Stimulated activated memory B cell treated with anti-CD40 and anti-IgM and Interleukin-4, amounts not matched to agents 10 μg/mL and 1 μg/mL and 100 μg/mL, for 72 hours (primary cell): ENCODE measurements around the gene RNLS.

ENCODE experiments used
- ATAC-seq: fragments of 150-1000 bp; cut with Tn5 transposase; 2 replicates; pipeline ENCODE4 v1.10.0; 2021
- H3K27ac Mint-ChIP-seq: one replicate; pipeline ENCODE4 v1.8.0; 2022; ENCODE audit warnings: mild to moderate bottlenecking, mixed read lengths
- H3K27me3 Mint-ChIP-seq: one replicate; pipeline ENCODE4 v1.8.0; 2022; ENCODE audit warnings: mixed read lengths
- H3K36me3 Mint-ChIP-seq: one replicate; pipeline ENCODE4 v1.8.0; 2022; ENCODE audit warnings: mixed read lengths
- H3K4me1 Mint-ChIP-seq: one replicate; pipeline ENCODE4 v1.8.0; 2022; ENCODE audit warnings: mixed read lengths
- H3K4me3 Mint-ChIP-seq: one replicate; pipeline ENCODE4 v1.8.0; 2022; ENCODE audit warnings: mild to moderate bottlenecking, moderate library complexity, mixed read lengths
- H3K9me3 Mint-ChIP-seq: one replicate; pipeline ENCODE4 v1.8.0; 2022; ENCODE audit warnings: mixed read lengths

The RNLS gene

GRCh38 chr10:88537322-88537721 is 45.8 kb downstream of the RNLS start:
- no peaks in the 10 kb centered on the region for H3K27me3 Mint-ChIP-seq
- H3K4me3 Mint-ChIP-seq, result no peak overlapping the region
- no peak for ATAC-seq
- H3K27ac Mint-ChIP-seq, result no peak overlapping the region
- H3K4me1 Mint-ChIP-seq, result no peaks in the 10 kb centered on the region
- H3K9me3 Mint-ChIP-seq, result no peaks in the 10 kb centered on the region
- H3K36me3 Mint-ChIP-seq, result peaks cover 6% of the 10 kb centered on the region

DNA sequence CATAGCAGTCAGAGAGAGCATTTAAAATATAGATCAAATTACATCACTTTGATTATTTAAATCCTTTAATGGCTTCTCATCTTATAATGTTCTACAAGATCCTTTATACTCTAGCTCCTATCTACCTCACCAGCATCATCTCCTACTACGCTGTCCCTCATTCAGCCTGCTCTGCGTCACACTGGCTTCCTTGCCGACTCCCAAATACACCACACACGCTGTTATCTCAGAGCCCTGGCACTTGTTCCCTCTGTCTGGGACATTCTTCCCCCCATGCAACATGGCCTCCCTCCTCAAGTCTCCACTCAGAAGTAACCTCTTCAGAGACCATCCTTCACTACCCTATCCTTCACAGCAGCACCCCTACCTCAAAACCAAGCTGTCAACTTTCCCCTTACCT is 46.7 kb downstream of the RNLS start:
- ATAC-seq, result no peak
- Mint-ChIP-seq H3K4me1 (no peaks in the 10 kb centered on the region), H3K9me3 (no peaks in the 10 kb centered on the region), H3K27me3 (no peaks in the 10 kb centered on the region), H3K27ac (no peak overlapping the region), H3K4me3 (no peak overlapping the region), H3K36me3 (peaks cover under 1% of the 10 kb centered on the region)

DNA sequence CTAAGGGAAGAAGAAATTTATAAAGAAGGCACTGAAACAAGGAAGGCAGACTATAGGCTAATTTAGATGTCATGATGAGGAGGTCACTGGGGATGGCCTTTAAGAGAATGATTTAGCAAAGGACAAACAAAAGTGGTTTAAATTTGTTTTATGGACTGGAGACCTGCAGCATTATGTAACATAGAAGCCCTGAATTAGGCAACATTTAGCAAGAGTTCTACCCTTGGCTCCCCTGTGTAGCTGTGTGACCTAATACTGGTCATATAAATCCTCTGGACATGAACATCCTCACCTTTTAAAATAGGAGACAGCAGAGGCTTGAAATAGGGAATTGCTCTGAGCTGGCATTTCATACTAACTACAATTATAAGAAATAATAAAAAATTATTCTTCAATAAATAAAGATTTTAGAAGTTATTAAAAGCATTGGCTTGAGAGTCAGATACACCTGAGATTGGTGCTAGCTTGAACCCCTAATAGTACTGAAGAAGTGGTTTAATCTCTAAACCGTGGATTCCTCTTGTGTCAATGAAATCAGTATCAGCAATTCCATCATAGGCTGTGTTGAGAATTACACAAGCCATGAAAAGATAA is 48.9 kb downstream of the RNLS start:
- H3K9me3 Mint-ChIP-seq, result no peaks in the 10 kb centered on the region
- no peaks in the 10 kb centered on the region for H3K27me3 Mint-ChIP-seq
- H3K36me3 Mint-ChIP-seq, result no peaks in the 10 kb centered on the region
- no peak overlapping the region for H3K4me3 Mint-ChIP-seq
- no peaks in the 10 kb centered on the region for H3K4me1 Mint-ChIP-seq
- no peak for ATAC-seq
- no peak overlapping the region for H3K27ac Mint-ChIP-seq

DNA sequence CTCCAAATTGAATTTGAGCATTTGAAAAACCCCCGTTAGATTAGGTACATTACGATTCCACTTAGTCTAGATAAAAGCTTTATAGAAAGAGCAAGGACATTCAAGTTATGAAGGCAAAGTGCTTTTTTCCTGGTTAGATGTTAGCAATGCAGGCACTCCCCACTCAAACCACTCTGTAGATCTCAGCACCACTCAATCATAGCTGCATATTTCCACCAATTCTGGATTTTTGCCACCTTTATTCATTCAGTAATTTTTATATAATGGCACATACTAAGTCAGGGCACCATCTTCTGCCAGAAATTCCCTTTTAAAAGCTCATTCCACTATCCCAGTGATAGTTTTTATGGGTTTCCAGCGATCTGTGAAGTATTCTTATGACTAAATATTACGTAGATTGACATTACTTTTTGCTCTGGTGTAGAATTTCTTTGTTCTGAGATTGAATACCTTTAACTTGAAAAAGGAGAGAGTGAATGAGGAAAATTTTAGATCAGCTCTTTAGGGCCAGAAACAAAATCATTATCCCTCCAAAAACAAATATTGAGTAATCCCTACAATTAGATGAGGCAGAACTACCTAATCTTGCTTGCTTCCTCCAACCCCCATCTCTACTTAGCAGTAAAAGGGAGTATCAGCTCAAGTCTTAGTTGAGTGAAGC is 51.6 kb downstream of the RNLS start:
- H3K27ac Mint-ChIP-seq, result no peak overlapping the region
- no peaks in the 10 kb centered on the region for H3K36me3 Mint-ChIP-seq
- no peaks in the 10 kb centered on the region for H3K9me3 Mint-ChIP-seq
- ATAC-seq, result no peak
- H3K4me3 Mint-ChIP-seq, result no peak overlapping the region
- no peaks in the 10 kb centered on the region for H3K27me3 Mint-ChIP-seq
- H3K4me1 Mint-ChIP-seq, result no peaks in the 10 kb centered on the region

- Mint-ChIP-seq H3K27ac (no peak overlapping the region), H3K4me1 (no peaks in the 10 kb centered on the region), H3K36me3 (no peaks in the 10 kb centered on the region), H3K4me3 (no peak overlapping the region), H3K27me3 (no peaks in the 10 kb centered on the region), H3K9me3 (no peaks in the 10 kb centered on the region)
- no peak for ATAC-seq
These were observed 52.3 kb downstream of the RNLS start for GRCh38 chr10:88530629-88531391.

DNA sequence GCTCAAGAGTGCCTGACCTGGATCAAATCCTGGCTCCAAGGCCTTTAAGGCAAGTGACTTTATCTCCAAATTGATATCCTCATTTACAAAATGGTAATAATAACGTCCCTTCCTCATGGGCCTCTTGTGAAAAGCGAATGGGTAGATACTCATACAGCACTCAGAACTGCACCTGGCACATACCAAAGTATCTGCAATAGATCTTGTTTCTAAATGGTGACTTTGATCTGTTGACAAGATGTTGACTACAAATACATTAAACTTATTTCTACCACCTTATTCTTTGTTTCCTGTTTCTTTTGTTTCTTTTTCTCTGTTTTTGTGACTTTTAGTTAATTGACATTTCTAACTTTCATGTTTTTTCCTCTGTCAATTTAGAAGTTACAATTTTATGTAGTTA is 53.0 kb downstream of the RNLS start:
- Mint-ChIP-seq H3K36me3 (no peaks in the 10 kb centered on the region), H3K4me3 (no peak overlapping the region), H3K9me3 (no peaks in the 10 kb centered on the region), H3K4me1 (no peaks in the 10 kb centered on the region), H3K27me3 (no peaks in the 10 kb centered on the region), H3K27ac (no peak overlapping the region)
- no peak for ATAC-seq

GRCh38 chr10:88528806-88529570 is 54.1 kb downstream of the RNLS start:
- Mint-ChIP-seq H3K9me3 (no peaks in the 10 kb centered on the region), H3K27ac (no peak overlapping the region)

GRCh38 chr10:88528201-88528600 is 54.9 kb downstream of the RNLS start:
- no peak overlapping the region for H3K4me3 Mint-ChIP-seq
- ATAC-seq, result no peak
- H3K36me3 Mint-ChIP-seq, result no peaks in the 10 kb centered on the region
- H3K27me3 Mint-ChIP-seq, result no peaks in the 10 kb centered on the region
- H3K27ac Mint-ChIP-seq, result peak overlapping the region; percentile 49
- no peaks in the 10 kb centered on the region for H3K9me3 Mint-ChIP-seq
- H3K4me1 Mint-ChIP-seq, result no peaks in the 10 kb centered on the region

More at GRCh38 chr10:88528806-88529570, 54.1 kb downstream of the RNLS start:
- no peaks in the 10 kb centered on the region for H3K36me3 Mint-ChIP-seq
- H3K4me3 Mint-ChIP-seq, result no peak overlapping the region
- H3K4me1 Mint-ChIP-seq, result no peaks in the 10 kb centered on the region
- no peaks in the 10 kb centered on the region for H3K27me3 Mint-ChIP-seq
- no peak for ATAC-seq

GRCh38 chr10:88527245-88527644 is 55.9 kb downstream of the RNLS start:
- H3K27me3 Mint-ChIP-seq, result no peaks in the 10 kb centered on the region
- no peaks in the 10 kb centered on the region for H3K9me3 Mint-ChIP-seq
- ATAC-seq, result no peak
- H3K4me1 Mint-ChIP-seq, result no peaks in the 10 kb centered on the region
- no peak overlapping the region for H3K27ac Mint-ChIP-seq
- H3K36me3 Mint-ChIP-seq, result no peaks in the 10 kb centered on the region
- H3K4me3 Mint-ChIP-seq, result no peak overlapping the region

DNA sequence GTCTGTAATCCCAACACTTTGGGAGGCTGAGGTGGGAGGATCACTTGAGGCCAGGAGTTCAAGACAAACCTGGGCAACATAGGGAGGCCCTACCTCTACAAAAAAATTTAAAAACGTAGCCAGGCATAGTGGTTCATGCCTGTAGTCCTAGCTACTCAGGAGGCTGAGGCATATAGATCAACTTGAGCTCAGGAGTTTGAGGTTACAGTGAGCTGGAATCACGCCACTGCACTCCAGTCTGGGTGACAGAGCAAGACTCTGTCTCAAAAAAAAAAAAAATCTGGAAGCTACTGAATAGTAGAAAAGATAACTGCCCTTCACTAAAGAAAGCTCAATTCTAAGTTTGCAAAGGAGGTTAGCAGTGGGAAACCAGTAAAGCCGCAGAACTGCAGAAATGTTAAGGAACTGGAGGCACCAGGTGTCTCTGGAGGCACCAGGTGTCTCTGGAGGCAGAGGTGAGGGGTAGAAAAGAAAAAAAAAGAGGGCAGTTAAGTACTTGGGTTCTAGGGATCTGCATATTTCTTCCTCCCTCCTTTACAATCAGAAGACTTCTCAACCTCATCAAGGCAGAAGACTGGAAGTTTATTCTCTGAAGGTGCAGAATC is 56.5 kb downstream of the RNLS start:
- Mint-ChIP-seq H3K9me3 (no peaks in the 10 kb centered on the region), H3K4me3 (no peak overlapping the region), H3K4me1 (no peaks in the 10 kb centered on the region), H3K36me3 (peaks cover 2% of the 10 kb centered on the region), H3K27me3 (no peaks in the 10 kb centered on the region), H3K27ac (no peak overlapping the region)
- ATAC-seq, result no peak

DNA sequence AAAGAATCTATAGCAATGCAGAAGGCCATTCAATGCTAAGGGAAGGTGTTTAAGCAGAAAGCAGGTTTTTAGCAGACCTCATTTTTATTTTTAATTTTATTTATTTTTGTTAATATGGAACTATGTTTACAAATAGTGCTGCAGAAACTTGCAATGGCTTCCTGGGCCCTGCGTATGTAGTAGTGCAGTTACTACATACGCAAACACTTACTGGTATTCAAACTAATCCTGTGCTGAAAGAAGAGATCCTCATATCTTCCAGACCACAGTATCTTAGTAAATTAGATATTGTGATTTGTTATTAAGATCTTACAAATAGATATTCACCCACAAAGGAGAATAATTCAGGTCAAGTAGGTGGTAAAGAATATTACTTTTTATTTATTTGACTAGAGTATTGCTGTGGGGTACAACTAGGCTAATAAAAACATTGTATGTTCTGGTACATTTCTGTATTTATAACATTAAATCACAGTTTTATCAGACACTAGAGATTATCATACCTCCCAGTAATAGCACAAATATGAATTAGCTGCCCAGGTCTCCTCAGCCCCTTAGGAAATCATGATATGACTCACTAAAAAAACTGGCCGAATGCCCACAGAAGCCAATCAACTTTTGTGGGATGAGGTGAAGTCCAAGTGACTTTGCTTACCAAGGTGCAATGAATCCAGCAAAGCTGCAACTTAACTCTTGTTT is 57.6 kb downstream of the RNLS start:
- no peaks in the 10 kb centered on the region for H3K27me3 Mint-ChIP-seq
- H3K4me1 Mint-ChIP-seq, result no peaks in the 10 kb centered on the region
- peaks cover 10% of the 10 kb centered on the region for H3K36me3 Mint-ChIP-seq
- H3K4me3 Mint-ChIP-seq, result no peak overlapping the region
- no peaks in the 10 kb centered on the region for H3K9me3 Mint-ChIP-seq
- H3K27ac Mint-ChIP-seq, result no peak overlapping the region
- ATAC-seq, result no peak

DNA sequence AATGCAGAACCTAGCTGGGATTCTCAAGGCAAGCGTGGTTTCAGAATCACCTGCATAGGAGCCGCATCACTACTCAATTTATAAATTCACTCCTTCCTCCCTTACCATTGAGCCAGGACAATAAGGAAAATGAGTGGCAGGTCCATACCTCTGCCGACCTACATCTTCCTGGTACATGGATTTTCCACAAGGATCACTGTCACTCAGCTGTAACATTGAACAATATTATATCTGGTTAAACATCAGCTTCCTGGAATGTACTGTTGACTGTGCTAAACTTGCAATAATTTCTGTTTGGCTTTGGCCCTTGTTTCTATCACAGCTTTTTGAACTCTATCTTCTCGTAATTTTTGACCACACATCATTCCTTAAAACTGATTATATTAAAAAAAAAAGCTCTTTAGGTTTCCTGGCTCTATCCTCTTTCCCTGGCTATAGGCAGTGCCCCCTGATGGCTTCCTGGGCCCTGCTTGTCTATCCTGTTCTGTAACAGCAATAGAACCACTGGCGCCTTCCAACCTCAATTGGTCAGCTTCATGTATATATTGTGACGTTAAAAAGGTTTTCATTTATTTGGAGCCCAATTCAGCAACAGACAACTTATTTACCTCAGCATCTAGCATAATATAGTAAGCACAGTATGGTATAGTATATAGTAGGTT is 59.2 kb downstream of the RNLS start:
- no peaks in the 10 kb centered on the region for H3K4me1 Mint-ChIP-seq
- peaks cover 10% of the 10 kb centered on the region for H3K36me3 Mint-ChIP-seq
- no peaks in the 10 kb centered on the region for H3K27me3 Mint-ChIP-seq
- H3K4me3 Mint-ChIP-seq, result no peak overlapping the region
- H3K27ac Mint-ChIP-seq, result no peak overlapping the region
- no peaks in the 10 kb centered on the region for H3K9me3 Mint-ChIP-seq
- ATAC-seq, result no peak

- H3K4me3 Mint-ChIP-seq, result no peak overlapping the region
These were observed 60.4 kb downstream of the RNLS start for GRCh38 chr10:88522715-88523114.

GRCh38 chr10:88521791-88522190 is 61.3 kb downstream of the RNLS start:
- Mint-ChIP-seq H3K4me3 (no peak overlapping the region), H3K4me1 (no peaks in the 10 kb centered on the region), H3K27ac (no peak overlapping the region), H3K9me3 (no peaks in the 10 kb centered on the region), H3K27me3 (no peaks in the 10 kb centered on the region), H3K36me3 (peaks cover 10% of the 10 kb centered on the region)
- no peak for ATAC-seq

More at GRCh38 chr10:88522715-88523114, 60.4 kb downstream of the RNLS start:
- ATAC-seq, result no peak
- H3K36me3 Mint-ChIP-seq, result peaks cover 10% of the 10 kb centered on the region
- H3K9me3 Mint-ChIP-seq, result no peaks in the 10 kb centered on the region
- H3K27ac Mint-ChIP-seq, result no peak overlapping the region
- H3K4me1 Mint-ChIP-seq, result no peaks in the 10 kb centered on the region
- no peaks in the 10 kb centered on the region for H3K27me3 Mint-ChIP-seq
